K562 (cell line): ENCODE measurements around the gene DIS3L2.

ENCODE experiments used
- CTCF ChIP-seq, 3 experiments: IDR thresholded peaks in 2 of 3; conservative IDR thresholded peaks in 1 of 3; 2 replicates each; pipeline ENCODE4 v1.5.1; 2011 to 2012; ENCODE audit warnings: low read length in 3 of 3, mild to moderate bottlenecking in 3 of 3, control low read depth in 2 of 3, improper control_type of control experiment in 1 of 3, inconsistent platforms in 1 of 3, low read depth in 1 of 3, mixed read lengths in 1 of 3, moderate library complexity in 1 of 3; ENCODE audit not compliant: insufficient read depth in 2 of 3
- KLF1 ChIP-seq: fragments of 450-650 bp; IDR thresholded peaks from 2 replicates; pipeline ENCODE4 v1.6.1; 2016; ENCODE audit warnings: missing genetic modification characterization, missing compliant biosample characterization
- NCOA6 ChIP-seq: fragments of 450-650 bp; IDR thresholded peaks from 2 replicates; pipeline ENCODE4 v1.6.1; 2017; ENCODE audit warnings: mild to moderate bottlenecking
- NCOR1 ChIP-seq: fragments of 450-650 bp; IDR thresholded peaks from 2 replicates; pipeline ENCODE4 v1.6.1; 2016; ENCODE audit warnings: mild to moderate bottlenecking, moderate library complexity
- PRMT5 ChIP-seq: sonication (generic); formaldehyde crosslinking; IDR thresholded peaks from 2 replicates; pipeline ENCODE4 v1.5.0; 2020; ENCODE audit warnings: missing genetic modification reagents
- RAD21 ChIP-seq, 2 experiments: fragments of 250-450 bp in 1 of 2; fragments of 450-650 bp in 1 of 2; sonication (Bioruptor Pico) in 1 of 2; formaldehyde crosslinking in 1 of 2; IDR thresholded peaks in 1 of 2; conservative IDR thresholded peaks in 1 of 2; 2 replicates each; pipeline versions ENCODE4 v1.4.0 to v1.8.0; 2020 to 2022; ENCODE audit warnings: mild to moderate bottlenecking in 2 of 2, moderate library complexity in 1 of 2
- RAD51 ChIP-seq: fragments of 450-650 bp; IDR thresholded peaks from 2 replicates; pipeline ENCODE4 v1.7.1; 2016; ENCODE audit warnings: low read depth, mild to moderate bottlenecking, borderline replicate concordance
- ZNF551 ChIP-seq: fragments of 250-450 bp; sonication (Bioruptor Pico); IDR thresholded peaks from 2 replicates; pipeline ENCODE4 v1.5.0; 2021; ENCODE audit warnings: mild to moderate bottlenecking, moderate library complexity
- TF ChIP-seq, protein P1 (sequence below): fragments of 450-650 bp; IDR thresholded peaks from 2 replicates; pipeline ENCODE4 v1.6.1; 2017; ENCODE audit warnings: antibody characterized with exemption
- TF ChIP-seq, protein P2 (sequence below): sonication (generic); formaldehyde crosslinking; IDR thresholded peaks from 2 replicates; pipeline ENCODE4 v1.8.0; 2023; ENCODE audit warnings: mild to moderate bottlenecking, missing genetic modification reagents

DNA sequence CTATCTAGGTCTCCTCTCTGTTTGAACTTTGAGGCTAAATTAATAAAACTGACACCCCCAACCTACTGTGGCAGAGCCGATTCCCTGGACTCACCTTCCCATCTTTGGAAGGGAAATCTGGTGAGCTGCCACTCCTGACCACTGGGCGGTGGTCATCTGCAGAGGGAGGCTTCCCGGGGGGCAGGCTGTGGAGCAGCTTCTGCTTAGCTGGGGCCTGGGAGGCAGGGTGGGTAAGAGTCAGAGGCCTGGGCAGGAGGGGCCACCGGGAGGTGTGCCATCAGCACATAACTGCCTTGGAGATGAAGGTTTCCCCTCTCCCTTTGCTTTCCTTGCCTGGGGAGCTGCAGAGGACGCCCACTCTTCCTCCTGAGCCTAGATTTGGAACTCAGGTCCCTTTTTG is 33.0 kb upstream of the DIS3L2 start:
- TF ChIP-seq RAD21 (CRISPR knock-in tag; conservative IDR thresholded peaks at IDR 0.05 in 1 of 2, IDR thresholded peaks at IDR 0.05 in 1 of 2) (peak in 1 of 2 experiments; percentile 32; a peak in 2 of 4 replicates), CTCF (IDR thresholded peaks at IDR 0.05 in 2 of 3, conservative IDR thresholded peaks at IDR 0.05 in 1 of 3; ENCODE audit: insufficient read depth in 2 of 3, low read depth in 1 of 3, low read length in 3 of 3) (peak; percentile 14 to 32 (median 21); a peak in 3 of 6 replicates), ZNF551 (CRISPR knock-in tag) (no peak), RAD51 (no peak), NCOA6 (no peak), NCOR1 (no peak), KLF1 (no peak), PRMT5 (CRISPR knock-in tag) (no peak)
- TF ChIP-seq, protein P1, sequence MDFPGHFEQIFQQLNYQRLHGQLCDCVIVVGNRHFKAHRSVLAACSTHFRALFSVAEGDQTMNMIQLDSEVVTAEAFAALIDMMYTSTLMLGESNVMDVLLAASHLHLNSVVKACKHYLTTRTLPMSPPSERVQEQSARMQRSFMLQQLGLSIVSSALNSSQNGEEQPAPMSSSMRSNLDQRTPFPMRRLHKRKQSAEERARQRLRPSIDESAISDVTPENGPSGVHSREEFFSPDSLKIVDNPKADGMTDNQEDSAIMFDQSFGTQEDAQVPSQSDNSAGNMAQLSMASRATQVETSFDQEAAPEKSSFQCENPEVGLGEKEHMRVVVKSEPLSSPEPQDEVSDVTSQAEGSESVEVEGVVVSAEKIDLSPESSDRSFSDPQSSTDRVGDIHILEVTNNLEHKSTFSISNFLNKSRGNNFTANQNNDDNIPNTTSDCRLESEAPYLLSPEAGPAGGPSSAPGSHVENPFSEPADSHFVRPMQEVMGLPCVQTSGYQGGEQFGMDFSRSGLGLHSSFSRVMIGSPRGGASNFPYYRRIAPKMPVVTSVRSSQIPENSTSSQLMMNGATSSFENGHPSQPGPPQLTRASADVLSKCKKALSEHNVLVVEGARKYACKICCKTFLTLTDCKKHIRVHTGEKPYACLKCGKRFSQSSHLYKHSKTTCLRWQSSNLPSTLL: no peak
- TF ChIP-seq, protein P2, sequence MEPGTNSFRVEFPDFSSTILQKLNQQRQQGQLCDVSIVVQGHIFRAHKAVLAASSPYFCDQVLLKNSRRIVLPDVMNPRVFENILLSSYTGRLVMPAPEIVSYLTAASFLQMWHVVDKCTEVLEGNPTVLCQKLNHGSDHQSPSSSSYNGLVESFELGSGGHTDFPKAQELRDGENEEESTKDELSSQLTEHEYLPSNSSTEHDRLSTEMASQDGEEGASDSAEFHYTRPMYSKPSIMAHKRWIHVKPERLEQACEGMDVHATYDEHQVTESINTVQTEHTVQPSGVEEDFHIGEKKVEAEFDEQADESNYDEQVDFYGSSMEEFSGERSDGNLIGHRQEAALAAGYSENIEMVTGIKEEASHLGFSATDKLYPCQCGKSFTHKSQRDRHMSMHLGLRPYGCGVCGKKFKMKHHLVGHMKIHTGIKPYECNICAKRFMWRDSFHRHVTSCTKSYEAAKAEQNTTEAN (CRISPR knock-in tag): no peak
